H1 (cell line): Measurements from ENCODE around the gene MEN1. TPM values are rescaled to one million over a fixed set of nuclear protein-coding genes. Genes with fewer than 3 reads are reported as not detected.
A peak's percentile ranks its signal among the peaks of the same experiment; 100 is the strongest.

Experiments used
- CTCF ChIA-PET: fragments of 300-600 bp; sonication (Branson Sonifier 250); formaldehyde crosslinking; loops from one replicate; lab custom pipeline; 2021; ENCODE audit not compliant: partially characterized antibody; lab: Charles Lee
- POLR2A ChIA-PET: fragments of 300-600 bp; sonication (Branson Sonifier 250); formaldehyde crosslinking; loops from one replicate; lab custom pipeline; 2021; ENCODE audit warnings: inconsistent platforms; ENCODE audit not compliant: partially characterized antibody; lab: Charles Lee
- DNase-seq, 2 experiments: peaks; one replicate each; pipeline versions ENCODE4 v3.0.0 to v3.0.0-alpha.2; 2010 to 2022; ENCODE audit warnings: low spot score in 2 of 2, low read depth in 1 of 2, mixed read lengths in 1 of 2
- FAIRE-seq: peaks from 2 replicates; lab custom pipeline; 2011; peaks lifted over from hg19 to GRCh38; lab: Jason Lieb, UNC
- H2AFZ ChIP-seq: 2 replicates; pipeline ENCODE4 v1.8.1; 2012; ENCODE audit warnings: low read length, inconsistent platforms
- H2AK5ac ChIP-seq: 2 replicates; pipeline ENCODE4 v1.6.1; 2013; ENCODE audit warnings: low read depth, low read length
- H2BK120ac ChIP-seq: replicated peaks from 2 replicates; pipeline ENCODE3; 2013; ENCODE audit warnings: low read depth, low read length, inconsistent platforms
- H2BK12ac ChIP-seq: 2 replicates; pipeline ENCODE4 v1.6.1; 2013; ENCODE audit warnings: low read depth, low read length
- H2BK15ac ChIP-seq: 2 replicates; pipeline ENCODE4 v1.6.1; 2013; ENCODE audit warnings: low read length
- H2BK20ac ChIP-seq: 2 replicates; pipeline ENCODE4 v1.6.1; 2013; ENCODE audit warnings: low read length
- H2BK5ac ChIP-seq: 2 replicates; pipeline ENCODE4 v1.6.1; 2013; ENCODE audit warnings: low read depth, low read length
- H3K14ac ChIP-seq: 2 replicates; pipeline ENCODE4 v1.6.1; 2013; ENCODE audit warnings: inconsistent platforms; ENCODE audit not compliant: insufficient read length
- H3K18ac ChIP-seq: 2 replicates; pipeline ENCODE4 v1.6.1; 2013; ENCODE audit warnings: low read length; ENCODE audit errors: extremely low read depth
- H3K23ac ChIP-seq: 2 replicates; pipeline ENCODE4 v1.6.1; 2013; ENCODE audit warnings: inconsistent platforms; ENCODE audit not compliant: insufficient read length
- H3K23me2 ChIP-seq: 2 replicates; pipeline ENCODE4 v1.6.1; 2013; ENCODE audit warnings: low read depth, low read length
- H3K27ac ChIP-seq: 2 replicates; pipeline ENCODE4 v1.6.1; 2011; ENCODE audit warnings: low read depth, low read length, inconsistent platforms
- H3K27me3 ChIP-seq, 4 experiments: replicated peaks in 1 of 4; 1 replicate in 1 of 4; 2 replicates in 3 of 4; pipeline versions ENCODE4 v1.6.1 to v1.8.1; 2011 to 2013; ENCODE audit warnings: low read length in 3 of 4, mild to moderate bottlenecking in 3 of 4, inconsistent platforms in 2 of 4, mixed read lengths in 2 of 4, moderate library complexity in 1 of 4; ENCODE audit not compliant: control insufficient read depth in 3 of 4, insufficient read depth in 3 of 4; ENCODE audit errors: extremely low read depth in 1 of 4
- H3K36me3 ChIP-seq, 4 experiments: 2 replicates each; pipeline versions ENCODE4 v1.6.1 to v1.8.1; 2011 to 2013; ENCODE audit warnings: mild to moderate bottlenecking in 4 of 4, low read length in 3 of 4, moderate library complexity in 2 of 4, control low read depth in 1 of 4, inconsistent platforms in 1 of 4; ENCODE audit not compliant: insufficient read depth in 4 of 4, control insufficient read depth in 2 of 4
- H3K4ac ChIP-seq: replicated peaks from 2 replicates; pipeline ENCODE3; 2013; ENCODE audit warnings: low read length, low read depth, mixed read lengths, inconsistent platforms; ENCODE audit not compliant: insufficient read length
- H3K4me1 ChIP-seq, 4 experiments: replicated peaks in 1 of 4; 1 replicate in 1 of 4; 2 replicates in 3 of 4; pipeline versions ENCODE4 v1.6.1 to v1.8.1; 2011 to 2013; ENCODE audit warnings: low read length in 3 of 4, inconsistent platforms in 2 of 4, mixed read lengths in 1 of 4; ENCODE audit not compliant: insufficient read depth in 4 of 4, control insufficient read depth in 3 of 4
- H3K4me2 ChIP-seq, 2 experiments: 2 replicates each; pipeline versions ENCODE4 v1.6.1 to v1.8.1; 2011 to 2013; ENCODE audit warnings: low read depth in 2 of 2, low read length in 2 of 2, control low read depth in 1 of 2, inconsistent platforms in 1 of 2, mild to moderate bottlenecking in 1 of 2; ENCODE audit not compliant: insufficient read depth in 1 of 2
- H3K4me3 ChIP-seq, 4 experiments: fragments of 200-600, 300-600 bp in 1 of 4; sonication (generic), shearing (Covaris generic), sonication (Bioruptor Twin) in 1 of 4; 2 replicates each; pipeline versions ENCODE4 v1.5.1 to v1.8.1; 2011 to 2016; ENCODE audit warnings: low read length in 4 of 4, low read depth in 3 of 4, control low read depth in 2 of 4, inconsistent platforms in 2 of 4, mild to moderate bottlenecking in 2 of 4, mixed read lengths in 1 of 4, moderate library complexity in 1 of 4; ENCODE audit not compliant: insufficient read depth in 2 of 4; ENCODE audit errors: extremely low read depth in 1 of 4
- H3K56ac ChIP-seq: replicated peaks from 2 replicates; pipeline ENCODE3; 2013; ENCODE audit warnings: low read depth, mild to moderate bottlenecking, mixed read lengths, low read length, inconsistent platforms; ENCODE audit not compliant: insufficient read length
- H3K79me1 ChIP-seq: 2 replicates; pipeline ENCODE4 v1.6.1; 2013; ENCODE audit warnings: low read depth, low read length, control low read depth
- H3K79me2 ChIP-seq, 2 experiments: 2 replicates each; pipeline versions ENCODE4 v1.6.1 to v1.8.1; 2012 to 2013; ENCODE audit warnings: low read length in 2 of 2, mild to moderate bottlenecking in 2 of 2, inconsistent platforms in 1 of 2; ENCODE audit not compliant: insufficient read depth in 2 of 2, control insufficient read depth in 1 of 2
- H3K9ac ChIP-seq, 4 experiments: replicated peaks in 1 of 4; 1 replicate in 1 of 4; 2 replicates in 3 of 4; pipeline versions ENCODE4 v1.6.1 to v1.8.1; 2011 to 2013; ENCODE audit warnings: low read depth in 3 of 4, low read length in 3 of 4, control low read depth in 2 of 4, mild to moderate bottlenecking in 2 of 4, moderate library complexity in 2 of 4, inconsistent platforms in 1 of 4; ENCODE audit errors: extremely low read depth in 1 of 4
- H3K9me3 ChIP-seq, 2 experiments: 2 replicates each; pipeline versions ENCODE4 v1.6.1 to v1.8.1; 2012 to 2013; ENCODE audit warnings: mild to moderate bottlenecking in 2 of 2, moderate library complexity in 2 of 2, control low read depth in 1 of 2, inconsistent platforms in 1 of 2, low read depth in 1 of 2, low read length in 1 of 2, mixed read lengths in 1 of 2; ENCODE audit not compliant: insufficient read depth in 2 of 2
- H4K20me1 ChIP-seq, 2 experiments: replicated peaks in 1 of 2; 2 replicates each; pipeline versions ENCODE3 to v1.8.1; 2011 to 2013; ENCODE audit warnings: inconsistent platforms in 2 of 2, low read length in 2 of 2, mild to moderate bottlenecking in 1 of 2; ENCODE audit not compliant: insufficient read depth in 2 of 2, control insufficient read depth in 1 of 2
- H4K5ac ChIP-seq: 2 replicates; pipeline ENCODE4 v1.6.1; 2013; ENCODE audit warnings: low read length, low read depth, mixed read lengths, inconsistent platforms; ENCODE audit not compliant: insufficient read length
- H4K8ac ChIP-seq: 2 replicates; pipeline ENCODE4 v1.8.0; 2013; ENCODE audit warnings: mild to moderate bottlenecking, moderate library complexity, low read length, inconsistent platforms; ENCODE audit not compliant: insufficient read depth; ENCODE audit errors: extremely low read depth
- H4K91ac ChIP-seq: replicated peaks from 2 replicates; pipeline ENCODE3; 2013; ENCODE audit warnings: low read length, mixed read lengths, inconsistent platforms; ENCODE audit not compliant: insufficient read length
- ASH2L ChIP-seq: fragments of 200-600, 300-600 bp; sonication (generic); IDR thresholded peaks from one replicate; pipeline ENCODE4 v1.7.1; 2017; ENCODE audit warnings: low read length
- BCL11A ChIP-seq, 2 experiments: IDR thresholded peaks; one replicate each; pipeline ENCODE4 v1.6.1; 2011; ENCODE audit warnings: low read depth in 2 of 2, low read length in 2 of 2, mild to moderate bottlenecking in 2 of 2
- BRCA1 ChIP-seq: IDR thresholded peaks from 2 replicates; pipeline ENCODE4 v1.6.1; 2012; ENCODE audit warnings: low read depth, low read length, improper control_type of control experiment
- CBX8 ChIP-seq: fragments of 300-800, 300-1000 bp; sonication (generic); IDR thresholded peaks from 2 replicates; pipeline ENCODE4 v1.7.1; 2016; ENCODE audit warnings: low read depth, low read length, borderline replicate concordance
- JUND ChIP-seq: IDR thresholded peaks from 2 replicates; pipeline ENCODE4 v1.6.1; 2011; ENCODE audit warnings: mild to moderate bottlenecking, improper control_type of control experiment, low read length
- KDM4A ChIP-seq: IDR thresholded peaks from one replicate; pipeline ENCODE4 v1.7.1; 2012; ENCODE audit warnings: low read depth, mild to moderate bottlenecking, moderate library complexity, low read length, inconsistent platforms; ENCODE audit not compliant: severe bottlenecking
- MAX ChIP-seq: IDR thresholded peaks from 2 replicates; pipeline ENCODE4 v1.6.1; 2012; ENCODE audit warnings: inconsistent platforms
- NANOG ChIP-seq: IDR thresholded peaks from 2 replicates; pipeline ENCODE4 v1.6.1; 2011; ENCODE audit warnings: low read length, low read depth, mild to moderate bottlenecking, inconsistent platforms; ENCODE audit not compliant: insufficient read depth, poor library complexity, severe bottlenecking
- POLR2AphosphoS5 ChIP-seq: IDR thresholded peaks from 2 replicates; pipeline ENCODE4 v1.6.1; 2011; ENCODE audit warnings: low read depth, low read length
- SP1 ChIP-seq: IDR thresholded peaks from 2 replicates; pipeline ENCODE4 v1.6.1; 2011; ENCODE audit warnings: low read depth, low read length
- SP4 ChIP-seq: IDR thresholded peaks from 2 replicates; pipeline ENCODE4 v1.6.1; 2012; ENCODE audit warnings: low read length, inconsistent platforms
- SUZ12 ChIP-seq: fragments of 200-600 bp; sonication (generic); IDR thresholded peaks from 2 replicates; pipeline ENCODE4 v1.6.1; 2012; ENCODE audit warnings: mild to moderate bottlenecking, inconsistent platforms, low read length, moderate library complexity, mixed read lengths
- TBP ChIP-seq: IDR thresholded peaks from 2 replicates; pipeline ENCODE4 v1.6.1; 2011; ENCODE audit warnings: low read depth, low read length, improper control_type of control experiment
- WGBS, 2 experiments: shearing (Covaris generic) in 1 of 2; methylation state at CpG; one replicate each; pipeline versions ENCODE4 v1.1.6 to v1.1.7; 2013 to 2015; ENCODE audit warnings: low lambda C conversion rate in 2 of 2, mixed read lengths in 2 of 2, inconsistent platforms in 1 of 2, low coverage in 1 of 2, missing lambda C conversion rate in 1 of 2; ENCODE audit not compliant: insufficient replicate concordance in 2 of 2, insufficient coverage in 1 of 2, insufficient read length in 1 of 2; ENCODE audit errors: extremely low coverage in 1 of 2, missing lambda C conversion rate in 1 of 2; 5-methylcytosine and 5-hydroxymethylcytosine counted together
- polyA plus RNA-seq, 7 experiments: library from polyadenylated mRNA; depleted of rRNA in 3 of 7; stranded (reverse) in 5 of 7; unstranded in 2 of 7; fragments of >200 nt in 5 of 7; fragments of 200-250 nt in 2 of 7; gene quantifications; 1 replicate in 5 of 7; 2 replicates in 1 of 7; 4 replicates in 1 of 7; pipeline versions ENCODE4 v1.2.1 to v1.2.3, GENCODE V29; 2011 to 2013; ENCODE audit warnings: missing spikeins in 2 of 7, mixed read lengths in 2 of 7
- total RNA-seq: library from RNA; stranded (reverse); fragmentation: NEBNext Ultra II Directional; extraction: Animal tissue kit (Norgen Biotek cat#: 25700); gene quantifications from 2 replicates; pipeline ENCODE4 v1.2.1, GENCODE V29; 2021

The MEN1 gene
- total and polyA plus RNA-seq, 2 of the 8 experiments (the other 6 are each of a cell fraction or from before 2014, with no cell fraction given), result 47.2 to 56.3 TPM

GRCh38 chr11:64849598-64850356 lies 39.4 kb upstream of the MEN1 start:
- Histone ChIP-seq H3K4me2 (no peak overlapping the region), H4K20me1 (peaks cover 0 to 2% of the 10 kb centered on the region in 2 experiments), H4K8ac (no peak overlapping the region), H2AFZ (no peak overlapping the region), H3K4me1 (peaks cover 0 to 18% (median 6%) of the 10 kb centered on the region in 4 experiments; a peak in 6 of 7 replicates), H3K14ac (no peak overlapping the region), H3K23ac (no peak overlapping the region), H4K5ac (no peak overlapping the region), H3K23me2 (no peaks in the 10 kb centered on the region; the same call in 1 of the 2 replicates), H3K79me1 (no peaks in the 10 kb centered on the region; the same call in 1 of the 2 replicates), H3K79me2 (no peaks in the 10 kb centered on the region), H2BK20ac (no peak overlapping the region), H3K18ac (no peak overlapping the region), H2BK120ac (no peak overlapping the region), H3K9me3 (no peaks in the 10 kb centered on the region), H2BK5ac (peak overlapping the region; percentile 35; the same call in 1 of the 2 replicates), H3K9ac (no peak overlapping the region), H2BK12ac (peak overlapping the region; percentile 50; the same call in 1 of the 2 replicates), H2BK15ac (no peak overlapping the region), H3K36me3 (peaks cover 0 to 5% (median 0%) of the 10 kb centered on the region in 4 experiments; a peak in 1 of 8 replicates), H3K4ac (peak overlapping the region; percentile 88), H3K27me3 (no peaks in the 10 kb centered on the region), H2AK5ac (no peak overlapping the region), H3K27ac (no peak overlapping the region), H4K91ac (no peak overlapping the region), H3K4me3 (no peak overlapping the region), H3K56ac (no peak overlapping the region)
- DNase-seq (no peak), FAIRE-seq (no peak)
- CTCF ChIA-PET, result interaction anchor here (0.7 to 32.3 kb wide), 37 partner anchors 11 to 330 kb away, joined by 3 to 1058 read pairs (median 5); partner anchors contain the start of genes ARL2, ATG2A, BATF2 and EHD1
- 95% methylated on average over 19 of the region's 19 CpGs; no CpG with 5 or more reads in 1 of the 2 experiments for WGBS, 2 experiments
- POLR2A ChIA-PET, result interaction anchor here (0.9 to 25.7 kb wide), 6 partner anchors 15 to 165 kb away, joined by 3 to 408 read pairs (median 5); partner anchors contain the start of genes ARL2, BATF2 and EHD1
- TF ChIP-seq MAX, result no peak
- no peak for TF ChIP-seq KDM4A
- TF ChIP-seq POLR2AphosphoS5, result no peak
- no peak for TF ChIP-seq BCL11A (IDR thresholded peaks at IDR 0.05; ENCODE audit: low read depth in 2 of 2, low read length in 2 of 2)
- no peak for TF ChIP-seq NANOG
- no peak for TF ChIP-seq CBX8
- TF ChIP-seq SP1, result no peak
- no peak for TF ChIP-seq BRCA1
- TF ChIP-seq ASH2L, result no peak
- TF ChIP-seq JUND, result no peak
- TF ChIP-seq TBP, result no peak
- TF ChIP-seq SUZ12, result no peak
- no peak for TF ChIP-seq SP4
